KMS-11 (cell line): Measurements from ENCODE around the gene C11orf98.

ENCODE experiments used
- H2AFZ ChIP-seq: fragments of 200-600 bp; sonication (generic); 2 replicates; pipeline ENCODE4 v1.6.1; 2016; ENCODE audit warnings: antibody characterized with exemption, mixed run types, low read depth
- H3K27ac ChIP-seq: fragments of 200-600 bp; sonication (generic); 2 replicates; pipeline ENCODE4 v1.6.1; 2016; ENCODE audit warnings: mild to moderate bottlenecking, mixed run types
- H3K27me3 ChIP-seq: fragments of 200-600 bp; sonication (generic); 2 replicates; pipeline ENCODE4 v1.6.1; 2017; ENCODE audit warnings: mild to moderate bottlenecking, low read depth, mixed run types, moderate library complexity; ENCODE audit not compliant: insufficient read depth
- H3K36me3 ChIP-seq: fragments of 200-600 bp; sonication (generic); 2 replicates; pipeline ENCODE4 v1.6.1; 2017; ENCODE audit warnings: mild to moderate bottlenecking, mixed run types; ENCODE audit not compliant: insufficient read depth
- H3K4me1 ChIP-seq: fragments of 200-600 bp; sonication (generic); 2 replicates; pipeline ENCODE4 v1.6.1; 2016; ENCODE audit warnings: mild to moderate bottlenecking, low read depth, mixed run types; ENCODE audit not compliant: poor library complexity, severe bottlenecking
- H3K4me2 ChIP-seq: fragments of 200-600 bp; sonication (generic); 2 replicates; pipeline ENCODE4 v1.7.0; 2016; ENCODE audit warnings: mild to moderate bottlenecking, mixed run types
- H3K4me3 ChIP-seq: fragments of 200-600 bp; sonication (generic); IDR thresholded peaks from 2 replicates; pipeline ENCODE4 v1.6.1; 2017; ENCODE audit warnings: low read depth, low read length, mixed read lengths; ENCODE audit not compliant: insufficient read depth
- H3K79me2 ChIP-seq: fragments of 200-600 bp; sonication (generic); 2 replicates; pipeline ENCODE4 v1.6.1; 2016; ENCODE audit warnings: low read depth, mixed run types; ENCODE audit not compliant: insufficient read depth
- H3K9ac ChIP-seq: fragments of 200-600 bp; sonication (generic); 2 replicates; pipeline ENCODE4 v1.6.1; 2016; ENCODE audit warnings: mild to moderate bottlenecking, mixed run types
- H4K20me1 ChIP-seq: fragments of 200-600 bp; sonication (generic); 2 replicates; pipeline ENCODE4 v1.6.1; 2016; ENCODE audit warnings: mild to moderate bottlenecking, mixed run types; ENCODE audit not compliant: insufficient read depth
- TF ChIP-seq, protein P1 (sequence below): fragments of 200-600 bp; sonication (generic); conservative IDR thresholded peaks from 2 replicates; pipeline ENCODE4 v1.6.1; 2017; ENCODE audit warnings: low read depth, mild to moderate bottlenecking, antibody characterized with exemption, low read length, moderate library complexity, mixed read lengths

Gene C11orf98

DNA sequence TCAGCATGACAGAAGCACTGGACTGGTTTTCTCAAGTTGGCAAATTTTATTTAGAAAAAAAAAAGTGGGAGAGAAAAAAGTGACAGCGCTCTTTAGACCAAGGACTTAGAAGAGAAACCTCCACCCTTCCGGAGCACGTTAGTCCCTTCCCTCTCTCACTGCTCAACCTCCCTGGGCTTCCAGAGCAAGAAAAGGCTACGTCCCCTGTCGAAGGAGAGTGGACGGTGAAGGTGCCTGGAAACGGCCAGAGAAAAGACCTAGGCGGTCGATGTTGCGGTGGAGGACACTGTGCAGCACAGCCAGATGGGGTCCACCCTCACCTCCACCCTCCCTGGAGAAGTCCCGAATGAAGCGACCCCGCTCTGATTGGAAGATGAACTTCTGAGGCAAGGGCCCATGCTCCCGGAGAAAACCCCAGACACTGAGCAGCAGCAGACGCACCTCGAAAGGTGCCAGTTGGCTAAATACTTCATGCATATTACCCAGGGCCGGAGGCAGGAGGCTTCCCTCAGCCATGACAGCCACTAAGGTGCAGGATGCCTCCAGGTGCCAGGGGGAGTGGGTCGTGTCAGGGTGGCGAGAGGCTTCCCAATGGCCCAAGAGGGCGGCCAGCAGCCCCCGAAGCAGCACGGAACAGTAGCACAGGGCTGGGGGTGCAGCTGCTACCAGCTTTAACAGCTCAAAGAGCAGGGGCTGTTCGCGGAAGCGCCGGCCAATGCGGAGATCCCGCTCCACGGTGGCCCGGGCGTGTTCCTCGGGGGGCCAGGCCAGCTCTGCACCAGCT lies 18.0 kb downstream of the C11orf98 start:
- Histone ChIP-seq H3K27me3 (no peaks in the 10 kb centered on the region), H3K4me3 (no peak overlapping the region), H3K27ac (peak overlapping the region; percentile 32; the same call in 1 of the 2 replicates), H3K9ac (no peak overlapping the region), H2AFZ (no peak overlapping the region), H3K4me1 (peaks cover 51% of the 10 kb centered on the region), H3K79me2 (peaks cover 62% of the 10 kb centered on the region), H4K20me1 (no peaks in the 10 kb centered on the region), H3K4me2 (peak overlapping the region; percentile 47; the same call in 1 of the 2 replicates), H3K36me3 (peaks cover 7% of the 10 kb centered on the region; the same call in 1 of the 2 replicates)
- TF ChIP-seq, protein P1, sequence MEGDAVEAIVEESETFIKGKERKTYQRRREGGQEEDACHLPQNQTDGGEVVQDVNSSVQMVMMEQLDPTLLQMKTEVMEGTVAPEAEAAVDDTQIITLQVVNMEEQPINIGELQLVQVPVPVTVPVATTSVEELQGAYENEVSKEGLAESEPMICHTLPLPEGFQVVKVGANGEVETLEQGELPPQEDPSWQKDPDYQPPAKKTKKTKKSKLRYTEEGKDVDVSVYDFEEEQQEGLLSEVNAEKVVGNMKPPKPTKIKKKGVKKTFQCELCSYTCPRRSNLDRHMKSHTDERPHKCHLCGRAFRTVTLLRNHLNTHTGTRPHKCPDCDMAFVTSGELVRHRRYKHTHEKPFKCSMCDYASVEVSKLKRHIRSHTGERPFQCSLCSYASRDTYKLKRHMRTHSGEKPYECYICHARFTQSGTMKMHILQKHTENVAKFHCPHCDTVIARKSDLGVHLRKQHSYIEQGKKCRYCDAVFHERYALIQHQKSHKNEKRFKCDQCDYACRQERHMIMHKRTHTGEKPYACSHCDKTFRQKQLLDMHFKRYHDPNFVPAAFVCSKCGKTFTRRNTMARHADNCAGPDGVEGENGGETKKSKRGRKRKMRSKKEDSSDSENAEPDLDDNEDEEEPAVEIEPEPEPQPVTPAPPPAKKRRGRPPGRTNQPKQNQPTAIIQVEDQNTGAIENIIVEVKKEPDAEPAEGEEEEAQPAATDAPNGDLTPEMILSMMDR: no peak

DNA sequence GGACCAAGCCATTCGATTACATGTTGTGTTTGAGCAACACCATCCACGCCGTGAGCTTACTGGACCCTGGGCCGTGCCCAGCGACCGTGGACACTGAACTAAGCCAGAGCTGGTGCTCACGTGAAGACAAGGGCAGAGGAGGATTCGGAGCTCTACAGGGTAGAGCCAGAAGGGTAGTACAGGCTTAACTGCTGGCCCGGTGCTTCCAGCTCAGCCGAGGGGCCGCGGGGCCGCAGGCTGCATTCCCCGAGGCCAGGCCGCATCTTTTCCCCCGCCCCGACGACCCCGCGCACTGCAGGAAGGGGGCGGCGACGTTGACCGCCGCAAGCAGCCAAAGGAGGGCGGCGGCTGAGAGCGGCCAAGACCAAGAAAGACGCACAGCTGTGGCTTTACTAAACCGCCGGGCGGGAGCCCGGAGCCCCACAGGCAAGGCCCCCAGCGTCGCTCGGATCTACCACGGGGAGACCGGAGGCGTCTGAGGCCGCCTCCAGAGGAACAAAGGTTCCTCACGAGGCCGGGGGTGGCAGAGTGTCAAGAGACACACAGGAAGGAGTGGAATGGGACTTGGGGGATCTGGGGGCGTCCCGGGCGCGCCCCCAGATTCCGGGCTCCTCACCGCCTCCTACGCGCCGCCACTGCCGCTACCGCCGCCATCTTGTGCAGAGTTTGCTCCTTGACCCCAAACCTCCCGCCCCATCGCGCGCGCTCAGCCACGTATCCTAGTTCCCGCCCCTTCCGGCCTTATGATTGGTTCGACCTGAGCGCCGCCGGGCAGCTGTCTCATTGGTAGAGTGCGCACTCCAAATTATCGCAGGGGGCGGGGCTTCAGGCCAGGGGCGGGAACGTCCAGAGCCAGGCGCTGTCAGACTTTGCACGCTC lies 18.8 kb downstream of the C11orf98 start, which contains the start of gene GANAB:
Gene GANAB, minus strand, starts transcription at position 668 of the 879 bp plus-strand sequence. Its CDS starts 14 bp downstream, at position 654.
- H2AFZ ChIP-seq: peak within 1 kb of the TSS; percentile 47
- H3K4me2 ChIP-seq: peak within 1 kb of the TSS; percentile 86
- peaks cover 62% of the 10 kb centered on the region for H3K79me2 ChIP-seq
- TF ChIP-seq, protein P1: no peak
- no peaks in the 10 kb centered on the region for H4K20me1 ChIP-seq
- peak within 1 kb of the TSS; percentile 87 for H3K9ac ChIP-seq
- no peak within 1 kb of the TSS for H3K4me3 ChIP-seq
- H3K4me1 ChIP-seq: peaks cover 46% of the 10 kb centered on the region
- H3K36me3 ChIP-seq: peaks cover 7% of the 10 kb centered on the region; the same call in 1 of the 2 replicates
- H3K27me3 ChIP-seq: no peaks in the 10 kb centered on the region
- peak within 1 kb of the TSS; percentile 80 for H3K27ac ChIP-seq

DNA sequence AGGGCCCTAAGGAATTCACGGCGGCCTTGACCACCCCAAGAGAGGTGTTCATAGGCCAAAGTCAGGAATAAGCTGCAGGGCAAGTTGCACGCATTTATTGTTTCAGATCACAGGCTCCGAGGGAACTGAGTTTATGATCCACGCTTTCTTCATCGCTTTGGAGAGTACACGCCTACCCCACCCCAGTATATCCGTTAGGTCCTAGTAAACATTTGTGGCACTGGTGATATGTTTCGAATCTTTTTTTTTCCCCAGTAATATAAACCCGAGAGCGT lies 19.4 kb downstream of the C11orf98 start:
- no peak overlapping the region for H3K4me3 ChIP-seq
- H3K36me3 ChIP-seq: peaks cover 7% of the 10 kb centered on the region; the same call in 1 of the 2 replicates
- H3K79me2 ChIP-seq: peaks cover 62% of the 10 kb centered on the region
- no peaks in the 10 kb centered on the region for H4K20me1 ChIP-seq
- H3K4me1 ChIP-seq: peaks cover 43% of the 10 kb centered on the region
- H3K27ac ChIP-seq: peak overlapping the region; percentile 80
- TF ChIP-seq, protein P1: no peak
- peak overlapping the region; percentile 87; the same call in 1 of the 2 replicates for H3K9ac ChIP-seq
- no peaks in the 10 kb centered on the region for H3K27me3 ChIP-seq
- peak overlapping the region; percentile 86 for H3K4me2 ChIP-seq
- peak overlapping the region; percentile 47; the same call in 1 of the 2 replicates for H2AFZ ChIP-seq

DNA sequence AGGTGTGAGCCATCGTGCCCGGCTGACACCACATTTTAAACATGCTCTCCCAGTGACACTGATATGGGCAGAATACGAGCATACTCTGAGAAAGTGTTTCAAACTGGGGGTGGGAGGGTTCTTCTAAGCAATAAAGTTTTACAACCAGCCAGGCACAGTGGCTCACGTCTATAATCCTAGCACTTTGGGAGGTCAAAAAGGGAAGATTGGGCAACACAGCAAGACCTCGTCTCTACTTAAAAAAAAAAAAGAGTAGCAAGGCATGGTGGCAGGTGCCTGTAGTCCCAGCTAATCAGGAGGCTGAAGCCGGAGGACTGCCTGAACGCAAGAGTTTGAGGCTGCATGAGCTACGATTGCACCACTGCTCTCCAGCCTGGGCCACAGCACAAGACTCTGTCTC lies 20.8 kb downstream of the C11orf98 start:
- Histone ChIP-seq H2AFZ (no peak overlapping the region), H3K9ac (no peak overlapping the region), H3K36me3 (peaks cover 7% of the 10 kb centered on the region; the same call in 1 of the 2 replicates), H3K4me2 (no peak overlapping the region), H3K27me3 (no peaks in the 10 kb centered on the region), H3K4me1 (peaks cover 42% of the 10 kb centered on the region), H4K20me1 (no peaks in the 10 kb centered on the region), H3K4me3 (no peak overlapping the region), H3K79me2 (peaks cover 57% of the 10 kb centered on the region), H3K27ac (no peak overlapping the region)
- TF ChIP-seq, protein P1: no peak
